ENCODE measurements around the gene KRT74. TPM values are rescaled to one million over a fixed set of nuclear protein-coding genes. Genes with fewer than 3 reads are reported as not detected.

Gene KRT74
- total RNA-seq, 1 donor from 2014 or later: not detected

DNA sequence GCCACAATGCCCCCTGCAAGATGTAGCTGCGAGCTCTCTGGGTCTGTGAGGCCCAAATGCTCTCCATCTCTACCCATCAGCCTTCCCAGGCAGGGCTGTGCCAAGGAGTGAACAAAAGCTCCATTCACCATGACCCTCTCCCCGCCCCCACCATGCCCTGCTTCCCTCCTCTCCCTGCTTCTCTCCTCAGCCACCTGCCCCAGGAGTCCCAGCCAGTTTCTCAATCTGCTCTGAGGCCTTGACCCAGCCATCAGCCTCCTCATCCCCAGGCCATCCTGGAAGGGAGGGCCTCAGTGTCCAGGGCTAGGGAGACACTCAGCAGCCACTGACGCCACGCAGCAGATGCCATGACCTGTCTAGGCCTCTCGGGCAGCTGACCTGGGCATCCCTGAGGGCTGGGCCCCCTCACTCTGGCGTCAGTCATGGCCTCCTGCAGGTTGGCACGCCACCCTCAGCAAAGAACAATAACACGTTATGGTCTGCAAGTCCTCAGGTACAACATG lies 45.0 kb downstream of the KRT74 start:
- H3K36me3 Mint-ChIP-seq: no peaks in the 10 kb centered on the region
- H3K4me3 Mint-ChIP-seq: no peak overlapping the region
- TF ChIP-seq CTCF (conservative IDR thresholded peaks at IDR 0.05): no peak
- DNase-seq (ENCODE audit: extremely low spot score, unreplicated experiment): no peak
- no peaks in the 10 kb centered on the region for H3K27me3 Mint-ChIP-seq
- H3K9me3 Mint-ChIP-seq: no peaks in the 10 kb centered on the region
- H3K27ac Mint-ChIP-seq: no peak overlapping the region
- no peaks in the 10 kb centered on the region for H3K4me1 Mint-ChIP-seq (ENCODE audit: unreplicated experiment)

GRCh38 chr12:52527121-52527800 lies 46.4 kb downstream of the KRT74 start:
- H3K27ac Mint-ChIP-seq: peak overlapping the region; percentile 25
- H3K27me3 Mint-ChIP-seq: peaks cover 2% of the 10 kb centered on the region
- no peaks in the 10 kb centered on the region for H3K4me1 Mint-ChIP-seq (ENCODE audit: unreplicated experiment)
- peak; percentile 40 for DNase-seq (ENCODE audit: extremely low spot score, unreplicated experiment)
- no peak for TF ChIP-seq CTCF (conservative IDR thresholded peaks at IDR 0.05)
- no peaks in the 10 kb centered on the region for H3K36me3 Mint-ChIP-seq
- H3K4me3 Mint-ChIP-seq: no peak overlapping the region
- no peaks in the 10 kb centered on the region for H3K9me3 Mint-ChIP-seq

- DNase-seq (ENCODE audit: extremely low spot score, unreplicated experiment): peak; percentile 59
- no peak for TF ChIP-seq CTCF (conservative IDR thresholded peaks at IDR 0.05)
- H3K4me1 Mint-ChIP-seq (ENCODE audit: unreplicated experiment): no peaks in the 10 kb centered on the region
Measured at GRCh38 chr12:52526511-52526951, 47.1 kb downstream of the KRT74 start.

GRCh38 chr12:52525661-52526499 lies 47.8 kb downstream of the KRT74 start:
- peak; percentile 59 for DNase-seq (ENCODE audit: extremely low spot score, unreplicated experiment)
- no peaks in the 10 kb centered on the region for H3K36me3 Mint-ChIP-seq
- no peak overlapping the region for H3K27ac Mint-ChIP-seq
- H3K27me3 Mint-ChIP-seq: peaks cover 2% of the 10 kb centered on the region
- TF ChIP-seq CTCF (conservative IDR thresholded peaks at IDR 0.05): no peak
- H3K9me3 Mint-ChIP-seq: no peaks in the 10 kb centered on the region
- no peaks in the 10 kb centered on the region for H3K4me1 Mint-ChIP-seq (ENCODE audit: unreplicated experiment)
- no peak overlapping the region for H3K4me3 Mint-ChIP-seq

More at GRCh38 chr12:52526511-52526951, 47.1 kb downstream of the KRT74 start:
- Mint-ChIP-seq H3K36me3 (no peaks in the 10 kb centered on the region), H3K9me3 (no peaks in the 10 kb centered on the region), H3K4me3 (no peak overlapping the region), H3K27ac (peak overlapping the region; percentile 25), H3K27me3 (peaks cover 2% of the 10 kb centered on the region)

DNA sequence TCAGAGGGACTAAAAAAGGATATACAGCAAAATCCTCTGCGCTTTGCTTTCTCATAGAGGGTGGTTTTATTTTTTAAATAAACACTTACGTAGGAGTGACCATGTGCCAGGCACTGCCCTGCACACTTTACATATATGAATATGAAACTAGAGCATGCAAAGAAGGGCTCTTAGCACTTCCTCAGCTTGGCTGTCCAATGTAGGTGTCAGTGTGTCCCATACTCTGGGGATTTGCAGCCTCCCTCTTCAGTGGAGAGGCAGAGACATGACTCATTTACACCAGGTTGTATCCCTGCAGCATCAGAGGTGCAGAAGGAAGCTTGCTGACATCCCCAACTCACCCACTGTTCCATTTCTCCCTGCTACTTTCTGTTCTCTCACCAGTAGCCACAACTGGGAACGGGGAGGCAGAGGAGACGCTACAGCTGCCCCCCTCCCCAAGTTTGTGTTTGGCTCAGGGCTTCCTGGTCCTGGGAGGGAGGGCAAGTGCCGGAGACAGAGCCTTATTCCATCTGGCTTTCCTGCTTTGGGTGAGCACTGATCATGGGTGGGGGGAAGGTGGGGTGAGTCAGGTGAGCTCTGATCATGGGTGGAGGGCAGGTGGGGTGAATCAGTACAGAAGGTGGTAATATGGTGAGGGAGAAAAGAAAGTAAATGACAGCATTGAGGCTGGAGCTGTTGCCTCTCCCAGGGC lies 48.6 kb downstream of the KRT74 start:
- no peak for TF ChIP-seq CTCF (conservative IDR thresholded peaks at IDR 0.05)
- H3K27ac Mint-ChIP-seq: no peak overlapping the region
- H3K27me3 Mint-ChIP-seq: peaks cover 2% of the 10 kb centered on the region
- DNase-seq (ENCODE audit: extremely low spot score, unreplicated experiment): peak; percentile 44
- H3K4me1 Mint-ChIP-seq (ENCODE audit: unreplicated experiment): no peaks in the 10 kb centered on the region
- H3K9me3 Mint-ChIP-seq: no peaks in the 10 kb centered on the region
- H3K4me3 Mint-ChIP-seq: no peak overlapping the region
- no peaks in the 10 kb centered on the region for H3K36me3 Mint-ChIP-seq

Measured in type B pancreatic cell (in vitro differentiated cells).